Small intestine (tissue), 7 donors: ENCODE data around the gene SYTL3. TPM values are rescaled to one million over a fixed set of nuclear protein-coding genes. Genes with fewer than 3 reads are reported as not detected.
A peak's percentile ranks its signal among the peaks of the same experiment; 100 is the strongest.

Experiments used
- DNase-seq, 2 donors: peaks; one replicate each; pipeline versions ENCODE4 v3.0.0 to v3.0.0-alpha.2; 2013
- FAIRE-seq: peaks from 2 replicates; lab custom pipeline; 2012; peaks lifted over from hg19 to GRCh38; lab: Jason Lieb, UNC
- H3K27ac ChIP-seq, 3 donors: one replicate each; pipeline ENCODE4 v1.5.1; 2013; ENCODE audit warnings: low read length in 2 of 3, mild to moderate bottlenecking in 2 of 3, control low read depth in 1 of 3, inconsistent platforms in 1 of 3, low read depth in 1 of 3, moderate library complexity in 1 of 3
- H3K27me3 ChIP-seq, 3 donors: one replicate each; pipeline ENCODE4 v1.6.1; 2013; ENCODE audit warnings: low read length in 3 of 3, inconsistent platforms in 1 of 3; ENCODE audit not compliant: control insufficient read depth in 3 of 3, insufficient read depth in 3 of 3
- H3K36me3 ChIP-seq, 3 donors: one replicate each; pipeline ENCODE4 v1.6.1; 2013; ENCODE audit warnings: low read length in 3 of 3, inconsistent platforms in 1 of 3, low read depth in 1 of 3, mild to moderate bottlenecking in 1 of 3, moderate library complexity in 1 of 3; ENCODE audit not compliant: control insufficient read depth in 3 of 3, insufficient read depth in 2 of 3
- H3K4me1 ChIP-seq, 3 donors: one replicate each; pipeline ENCODE4 v1.6.1; 2013; ENCODE audit warnings: low read length in 2 of 3, inconsistent platforms in 1 of 3, low read depth in 1 of 3, mild to moderate bottlenecking in 1 of 3, moderate library complexity in 1 of 3; ENCODE audit not compliant: control insufficient read depth in 3 of 3, insufficient read depth in 2 of 3
- H3K4me3 ChIP-seq, 3 donors: one replicate each; pipeline ENCODE4 v1.5.1; 2013; ENCODE audit warnings: low read length in 3 of 3, control low read depth in 1 of 3, inconsistent platforms in 1 of 3, low read depth in 1 of 3, mild to moderate bottlenecking in 1 of 3, moderate library complexity in 1 of 3
- H3K9me3 ChIP-seq, 2 donors: one replicate each; pipeline ENCODE4 v1.6.1; 2013; ENCODE audit warnings: low read depth in 1 of 2, low read length in 1 of 2; ENCODE audit not compliant: control insufficient read depth in 2 of 2, insufficient read depth in 1 of 2
- WGBS, 3 donors: extraction: QIAGEN DNeasy Blood & Tissue Kit; methylation state at CpG; one replicate each; pipeline ENCODE4 v1.1.7; 2013; 5-methylcytosine and 5-hydroxymethylcytosine counted together
- polyA plus RNA-seq, 4 donors: library from polyadenylated mRNA; stranded (reverse) in 3 of 4; unstranded in 1 of 4; fragments of 200-250 nt in 3 of 4; fragments of 120-200 nt in 1 of 4; gene quantifications; one replicate each; pipeline versions ENCODE4 v1.2.1 to v1.2.3, GENCODE V29; 2013
- donor health status: healthy with polysubstance abuse.
- donor health status: control.
- donor health status: control.
- donor health status: Bipolar disorder and iron deficiency.
- donor health status: healthy.

Gene SYTL3
- polyA plus RNA-seq, 4 donors = 2.9 to 5.7 (median 4.4) TPM

- WGBS, 3 donors = 87 to 93% (median 87%) methylated on average over 5 of the region's 5 CpGs
- H3K4me1 ChIP-seq = peaks cover 0 to 3% (median 2%) of the 10 kb centered on the region in 3 donors
- H3K36me3 ChIP-seq = no peaks in the 10 kb centered on the region
- H3K27ac ChIP-seq = no peak overlapping the region
- H3K4me3 ChIP-seq = no peak overlapping the region
- no peak for FAIRE-seq
- no peak for DNase-seq
- H3K27me3 ChIP-seq = no peaks in the 10 kb centered on the region
- peaks cover 0 to 8% of the 10 kb centered on the region in 2 donors for H3K9me3 ChIP-seq
Measured at GRCh38 chr6:158684311-158684710, 34.5 kb downstream of the SYTL3 start.

GRCh38 chr6:158684745-158685324 is 35.0 kb downstream of the SYTL3 start:
- no peak for FAIRE-seq

GRCh38 chr6:158686311-158686710 is 36.5 kb downstream of the SYTL3 start:
- peaks cover 0 to 3% (median 2%) of the 10 kb centered on the region in 3 donors for H3K4me1 ChIP-seq
- H3K9me3 ChIP-seq = peaks cover 0 to 8% of the 10 kb centered on the region in 2 donors
- peak overlapping the region in 1 of 3 donors; percentile 84 for H3K27ac ChIP-seq
- H3K4me3 ChIP-seq = no peak overlapping the region
- WGBS, 3 donors = 64 to 73% (median 68%) methylated on average over 4 of the region's 4 CpGs
- H3K36me3 ChIP-seq = peaks cover 0 to 2% (median 0%) of the 10 kb centered on the region in 3 donors
- H3K27me3 ChIP-seq = no peaks in the 10 kb centered on the region
- no peak for DNase-seq
- no peak for FAIRE-seq

More at GRCh38 chr6:158684745-158685324, 35.0 kb downstream of the SYTL3 start:
- H3K36me3 ChIP-seq = no peaks in the 10 kb centered on the region
- peaks cover 0 to 8% of the 10 kb centered on the region in 2 donors for H3K9me3 ChIP-seq
- peaks cover 0 to 3% (median 2%) of the 10 kb centered on the region in 3 donors for H3K4me1 ChIP-seq
- no peak overlapping the region for H3K27ac ChIP-seq
- DNase-seq = peak in 1 of 2 donors; percentile 58
- 22 to 53% (median 33%) methylated on average over 5 of the region's 5 CpGs for whole genome bisulfite sequencing, 3 donors
- no peaks in the 10 kb centered on the region for H3K27me3 ChIP-seq
- no peak overlapping the region for H3K4me3 ChIP-seq

GRCh38 chr6:158686791-158687381 is 37.0 kb downstream of the SYTL3 start:
- Histone ChIP-seq H3K27me3 (no peaks in the 10 kb centered on the region), H3K27ac (peak overlapping the region in 2 of 3 donors; percentile 24 to 84), H3K4me1 (peaks cover 0 to 3% (median 2%) of the 10 kb centered on the region in 3 donors), H3K36me3 (peaks cover 0 to 2% (median 0%) of the 10 kb centered on the region in 3 donors), H3K9me3 (peaks cover 0 to 8% of the 10 kb centered on the region in 2 donors), H3K4me3 (no peak overlapping the region)
- DNase-seq (peak in 1 of 2 donors; percentile 61), FAIRE-seq (no peak)
- 67 to 79% (median 68%) methylated on average over 7 of the region's 7 CpGs for WGBS, 3 donors

- 77 to 94% (median 82%) methylated on average over 4 of the region's 4 CpGs for WGBS, 3 donors
- Histone ChIP-seq H3K36me3 (peaks cover 0 to 2% (median 0%) of the 10 kb centered on the region in 3 donors), H3K27ac (peak overlapping the region in 2 of 3 donors; percentile 24 to 84), H3K4me1 (peaks cover 0 to 3% (median 2%) of the 10 kb centered on the region in 3 donors), H3K27me3 (no peaks in the 10 kb centered on the region), H3K4me3 (no peak overlapping the region), H3K9me3 (peaks cover 0 to 8% of the 10 kb centered on the region in 2 donors)
- FAIRE-seq (no peak), DNase-seq (no peak)
Measured at GRCh38 chr6:158687506-158687905, 37.7 kb downstream of the SYTL3 start.

GRCh38 chr6:158688860-158689259 is 39.0 kb downstream of the SYTL3 start:
- 56 to 66% (median 60%) methylated on average over 1 of the region's 1 CpG for WGBS, 3 donors

GRCh38 chr6:158694913-158695312 is 45.1 kb downstream of the SYTL3 start:
- Histone ChIP-seq H3K4me3 (no peak overlapping the region), H3K27ac (no peak overlapping the region), H3K36me3 (peaks cover 0 to 4% (median 0%) of the 10 kb centered on the region in 3 donors), H3K9me3 (no peaks in the 10 kb centered on the region), H3K4me1 (no peaks in the 10 kb centered on the region), H3K27me3 (no peaks in the 10 kb centered on the region)
- WGBS, 3 donors = 84 to 93% (median 87%) methylated on average over 3 of the region's 3 CpGs
- FAIRE-seq (no peak), DNase-seq (no peak)

More at GRCh38 chr6:158688860-158689259, 39.0 kb downstream of the SYTL3 start:
- Histone ChIP-seq H3K4me1 (peaks cover 0 to 3% (median 2%) of the 10 kb centered on the region in 3 donors), H3K9me3 (peaks cover 0 to 8% of the 10 kb centered on the region in 2 donors), H3K36me3 (peaks cover 0 to 2% (median 0%) of the 10 kb centered on the region in 3 donors), H3K27me3 (no peaks in the 10 kb centered on the region), H3K27ac (no peak overlapping the region), H3K4me3 (no peak overlapping the region)
- FAIRE-seq (no peak), DNase-seq (no peak)

- H3K36me3 ChIP-seq = peaks cover 0 to 2% (median 0%) of the 10 kb centered on the region in 3 donors
- no peaks in the 10 kb centered on the region for H3K27me3 ChIP-seq
- H3K4me3 ChIP-seq = no peak overlapping the region
- no peak for FAIRE-seq
- H3K4me1 ChIP-seq = no peaks in the 10 kb centered on the region
- WGBS, 3 donors = 78 to 86% (median 85%) methylated on average over 2 of the region's 2 CpGs
- H3K27ac ChIP-seq = no peak overlapping the region
- H3K9me3 ChIP-seq = no peaks in the 10 kb centered on the region
- no peak for DNase-seq
Measured at GRCh38 chr6:158697811-158698210, 48.0 kb downstream of the SYTL3 start.
